CD14-positive monocyte (primary cell): ENCODE data around the gene MPST. TPM values are rescaled to one million over a fixed set of nuclear protein-coding genes. Genes with fewer than 3 reads are reported as not detected.

Source experiments
- DNase-seq, 3 donors: peaks; one replicate each; pipeline ENCODE4 v3.0.0-alpha.2; 2011 to 2022
- H2AFZ ChIP-seq: 2 replicates; pipeline ENCODE4 v1.6.0; 2012; ENCODE audit warnings: mild to moderate bottlenecking, low read depth, low read length, inconsistent platforms; ENCODE audit not compliant: insufficient read depth, poor library complexity, severe bottlenecking
- H3K27ac ChIP-seq, 2 donors: 1 replicate in 1 of 2; 2 replicates in 1 of 2; pipeline ENCODE4 v1.5.1; 2012 to 2013; ENCODE audit warnings: low read length in 2 of 2, control low read depth in 1 of 2, inconsistent platforms in 1 of 2, low read depth in 1 of 2, mild to moderate bottlenecking in 1 of 2
- H3K27me3 ChIP-seq, 2 donors: one replicate each; pipeline versions ENCODE4 v1.6.0 to v1.6.1; 2011 to 2013; ENCODE audit warnings: low read length in 2 of 2; ENCODE audit not compliant: control insufficient read depth in 2 of 2, insufficient read depth in 2 of 2
- H3K36me3 ChIP-seq, 2 donors: replicated peaks in 1 of 2; 1 replicate in 1 of 2; 2 replicates in 1 of 2; pipeline versions ENCODE4 v1.5.1 to v1.6.1; 2012 to 2013; ENCODE audit warnings: low read length in 2 of 2, control low read depth in 1 of 2, inconsistent platforms in 1 of 2, mild to moderate bottlenecking in 1 of 2; ENCODE audit not compliant: insufficient read depth in 2 of 2, control insufficient read depth in 1 of 2
- H3K4me1 ChIP-seq, 2 donors: 1 replicate in 1 of 2; 2 replicates in 1 of 2; pipeline versions ENCODE4 v1.5.1 to v1.6.1; 2012 to 2013; ENCODE audit warnings: low read length in 2 of 2, control low read depth in 1 of 2, inconsistent platforms in 1 of 2, mild to moderate bottlenecking in 1 of 2, moderate library complexity in 1 of 2; ENCODE audit not compliant: insufficient read depth in 2 of 2, control insufficient read depth in 1 of 2
- H3K4me2 ChIP-seq: replicated peaks from 2 replicates; pipeline ENCODE3; 2012; ENCODE audit warnings: low read length, moderate library complexity, mild to moderate bottlenecking; ENCODE audit not compliant: poor library complexity, severe bottlenecking; ENCODE audit errors: extremely low read depth
- H3K4me3 ChIP-seq, 3 experiments: fragments of 200-600 bp in 1 of 3; sonication (generic) in 1 of 3; replicated peaks in 1 of 3; 1 replicate in 2 of 3; 2 replicates in 1 of 3; pipeline ENCODE4 v1.5.1; 2011 to 2013; ENCODE audit warnings: low read length in 3 of 3, mild to moderate bottlenecking in 3 of 3, control low read depth in 2 of 3, low read depth in 2 of 3, inconsistent platforms in 1 of 3, moderate library complexity in 1 of 3
- H3K79me2 ChIP-seq: 2 replicates; pipeline ENCODE4 v1.6.0; 2012; ENCODE audit warnings: mild to moderate bottlenecking, control low read depth, inconsistent platforms, low read length, moderate library complexity; ENCODE audit not compliant: insufficient read depth
- H3K9ac ChIP-seq: 2 replicates; pipeline ENCODE4 v1.6.0; 2017; ENCODE audit warnings: low read length, mild to moderate bottlenecking; ENCODE audit not compliant: insufficient read depth, poor library complexity, severe bottlenecking
- H3K9me3 ChIP-seq, 2 donors: replicated peaks in 1 of 2; 1 replicate in 1 of 2; 2 replicates in 1 of 2; pipeline versions ENCODE4 v1.5.1 to v1.6.1; 2012 to 2013; ENCODE audit warnings: low read length in 2 of 2, control low read depth in 1 of 2; ENCODE audit not compliant: control insufficient read depth in 1 of 2, insufficient read depth in 1 of 2
- H4K20me1 ChIP-seq: 2 replicates; pipeline ENCODE4 v1.6.0; 2012; ENCODE audit warnings: mild to moderate bottlenecking, low read length, control low read depth, moderate library complexity; ENCODE audit not compliant: insufficient read depth
- H3K27ac Mint-ChIP-seq, 7 donors: one replicate each; pipeline ENCODE4 v1.8.0; 2020; ENCODE audit warnings: mild to moderate bottlenecking in 7 of 7, mixed read lengths in 7 of 7, moderate library complexity in 6 of 7, inconsistent platforms in 2 of 7
- H3K27me3 Mint-ChIP-seq, 3 donors: one replicate each; pipeline ENCODE4 v1.8.0; 2021 to 2022; ENCODE audit warnings: low read depth in 3 of 3, mild to moderate bottlenecking in 3 of 3, mixed read lengths in 3 of 3, moderate library complexity in 3 of 3, inconsistent platforms in 1 of 3
- H3K36me3 Mint-ChIP-seq, 2 donors: one replicate each; pipeline ENCODE4 v1.8.0; 2020; ENCODE audit warnings: mixed read lengths in 2 of 2, inconsistent platforms in 1 of 2, mild to moderate bottlenecking in 1 of 2
- H3K4me1 Mint-ChIP-seq: one replicate; pipeline ENCODE4 v1.8.0; 2020; ENCODE audit warnings: mild to moderate bottlenecking, mixed read lengths
- H3K4me3 Mint-ChIP-seq, 2 donors: one replicate each; pipeline ENCODE4 v1.8.0; 2020; ENCODE audit warnings: mild to moderate bottlenecking in 2 of 2, mixed read lengths in 2 of 2, moderate library complexity in 1 of 2
- H3K9me3 Mint-ChIP-seq, 7 donors: one replicate each; pipeline ENCODE4 v1.8.0; 2020 to 2022; ENCODE audit warnings: mixed read lengths in 7 of 7, mild to moderate bottlenecking in 6 of 7, moderate library complexity in 6 of 7, inconsistent platforms in 2 of 7
- CTCF ChIP-seq: fragments of 200-600 bp; IDR thresholded peaks from one replicate; pipeline ENCODE4 v1.8.0; 2022; ENCODE audit warnings: antibody characterized with exemption, mild to moderate bottlenecking
- WGBS: methylation state at CpG from one replicate; pipeline ENCODE4 v1.1.5; 2013; ENCODE audit warnings: missing lambda C conversion rate; ENCODE audit not compliant: insufficient coverage; 5-methylcytosine and 5-hydroxymethylcytosine counted together
- intact Hi-C, 2 donors: fragments of 100-400 bp; cut with micrococcal nuclease; formaldehyde crosslinking; loops; one replicate each; pipeline versions ENCODE4 v1.15.0 to v1.15.1; 2023
- polyA plus RNA-seq, 3 donors: library from polyadenylated mRNA; depleted of rRNA in 1 of 3; unstranded in 2 of 3; stranded (reverse) in 1 of 3; fragments of 300-500 nt in 2 of 3; fragments of >200 nt in 1 of 3; fragmentation: Illumina TruSeq in 2 of 3; gene quantifications; 1 replicate in 2 of 3; 2 replicates in 1 of 3; pipeline ENCODE4 v1.2.3, GENCODE V29; 2012 to 2021

The MPST gene
- polyA plus RNA-seq, 3 donors = 27.9 to 53.7 (median 51.2) TPM

DNA sequence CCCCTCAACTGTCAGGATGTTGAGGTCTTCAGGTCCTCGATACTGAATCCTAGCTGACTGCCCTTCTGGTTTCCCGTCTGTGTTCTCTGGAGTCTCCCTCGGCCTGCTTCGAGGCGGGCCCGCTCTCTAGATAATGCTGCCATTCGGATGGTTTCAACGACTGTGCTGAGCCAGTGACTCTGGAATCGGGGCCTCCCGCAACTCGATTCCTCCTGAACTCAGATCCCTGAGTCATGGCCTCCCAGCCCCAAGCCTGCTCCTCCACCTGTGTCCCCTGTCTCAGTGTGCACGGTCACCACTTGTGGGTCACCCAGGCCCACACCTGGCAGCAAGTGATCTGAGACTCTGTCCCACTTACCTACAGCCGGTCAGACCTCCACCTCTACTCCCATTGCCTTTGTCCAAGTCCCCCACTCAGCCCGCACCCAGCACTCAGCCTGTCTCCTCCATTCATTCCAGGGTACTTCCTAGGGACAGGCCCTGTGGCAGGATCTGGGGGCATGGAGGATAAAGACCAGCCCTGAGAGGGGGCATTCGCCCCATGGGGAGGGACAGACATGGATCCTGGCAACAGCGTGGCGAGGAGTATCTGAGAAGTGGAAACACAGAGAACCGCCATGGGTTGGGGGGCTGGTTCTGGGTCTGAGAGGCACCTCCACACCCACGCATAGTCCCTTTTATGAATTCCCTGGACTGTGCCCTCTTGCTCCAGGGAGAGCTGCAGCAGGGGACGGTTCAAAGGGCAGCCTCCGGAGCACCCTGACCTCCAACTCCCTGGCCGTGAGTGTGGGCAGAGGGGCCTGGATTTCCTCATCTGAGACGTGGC, 14.3 kb downstream of the MPST start:
- WGBS = 89% methylated on average over 22 of the region's 23 CpGs
- H3K9ac ChIP-seq = no peak overlapping the region
- no peak for DNase-seq
- H3K36me3 Mint-ChIP-seq = peaks cover 15 to 26% of the 10 kb centered on the region in 2 donors
- peak overlapping the region in 2 of 7 donors; percentile 56 to 73 for H3K27ac Mint-ChIP-seq
- no peak overlapping the region for H3K4me2 ChIP-seq
- H3K4me1 Mint-ChIP-seq = peaks cover 26% of the 10 kb centered on the region
- no peak for TF ChIP-seq CTCF
- peaks cover 5 to 10% (median 9%) of the 10 kb centered on the region in 3 donors for H3K27me3 Mint-ChIP-seq
- H3K27ac ChIP-seq = no peak overlapping the region
- no peaks in the 10 kb centered on the region for H3K9me3 ChIP-seq
- H3K27me3 ChIP-seq = no peaks in the 10 kb centered on the region
- no peak overlapping the region for H3K4me3 Mint-ChIP-seq
- peaks cover 13 to 17% of the 10 kb centered on the region in 2 donors for H3K36me3 ChIP-seq
- intact Hi-C loops = no loop called here
- peaks cover 21% of the 10 kb centered on the region in 2 donors for H3K4me1 ChIP-seq
- no peaks in the 10 kb centered on the region for H4K20me1 ChIP-seq
- H3K4me3 ChIP-seq = no peak overlapping the region
- no peak overlapping the region for H2AFZ ChIP-seq
- no peaks in the 10 kb centered on the region for H3K79me2 ChIP-seq
- H3K9me3 Mint-ChIP-seq = peaks cover 0 to 3% (median 0%) of the 10 kb centered on the region in 7 donors

DNA sequence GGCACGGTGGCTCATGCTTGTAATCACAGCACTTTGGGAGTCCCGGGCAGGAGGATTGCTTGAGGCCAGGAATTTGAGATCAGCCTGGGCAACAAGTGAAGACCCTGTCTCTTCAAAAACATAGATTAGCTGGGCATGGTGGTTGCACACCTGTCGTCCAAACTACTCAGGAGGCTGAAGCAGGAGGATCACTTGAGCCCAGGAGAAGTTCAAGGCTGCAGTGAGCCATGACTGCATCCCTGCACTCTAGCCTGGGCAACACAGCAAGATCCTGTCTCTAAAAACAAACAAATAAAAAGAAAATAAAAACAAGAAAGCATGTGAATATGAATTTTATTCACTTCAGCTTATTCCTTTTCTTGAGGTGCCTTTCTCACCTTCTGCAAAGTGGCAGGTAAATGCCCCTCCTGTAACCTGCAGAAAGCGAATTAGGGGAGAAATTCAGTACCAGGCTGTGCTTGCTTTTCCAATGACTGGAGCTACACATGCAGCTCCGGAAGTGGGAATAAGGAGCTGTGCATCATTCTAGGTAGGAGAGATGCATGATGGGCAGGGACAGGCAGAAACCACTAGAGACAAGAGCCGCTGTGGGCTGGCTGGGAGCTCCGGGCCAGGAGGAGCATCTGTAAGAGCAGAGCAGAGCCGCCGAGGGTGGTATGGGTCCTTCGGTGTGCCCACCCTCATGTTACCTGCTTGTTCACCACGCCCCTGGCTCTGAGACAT, 17.3 kb downstream of the MPST start:
- no peak overlapping the region for H2AFZ ChIP-seq
- intact Hi-C loops = no loop called here
- no peaks in the 10 kb centered on the region for H3K79me2 ChIP-seq
- H3K27me3 ChIP-seq = no peaks in the 10 kb centered on the region
- peaks cover 7 to 12% (median 9%) of the 10 kb centered on the region in 3 donors for H3K27me3 Mint-ChIP-seq
- no peak for TF ChIP-seq CTCF
- peaks cover 0 to 4% of the 10 kb centered on the region in 2 donors for H3K36me3 Mint-ChIP-seq
- no peak overlapping the region for H3K4me3 ChIP-seq
- peaks cover 0 to 3% (median 0%) of the 10 kb centered on the region in 7 donors for H3K9me3 Mint-ChIP-seq
- H3K4me2 ChIP-seq = no peak overlapping the region
- no peak overlapping the region for H3K4me3 Mint-ChIP-seq
- no peaks in the 10 kb centered on the region for H3K9me3 ChIP-seq
- no peak overlapping the region for H3K9ac ChIP-seq
- H4K20me1 ChIP-seq = no peaks in the 10 kb centered on the region
- peaks cover 19 to 20% of the 10 kb centered on the region in 2 donors for H3K4me1 ChIP-seq
- 89% methylated on average over 11 of the region's 11 CpGs for WGBS
- H3K36me3 ChIP-seq = no peaks in the 10 kb centered on the region
- H3K4me1 Mint-ChIP-seq = peaks cover 25% of the 10 kb centered on the region
- H3K27ac ChIP-seq = no peak overlapping the region
- no peak for DNase-seq
- no peak overlapping the region for H3K27ac Mint-ChIP-seq
